GM23248 (cell line): Measurements from ENCODE around the gene EIF4A3. TPM values are rescaled to one million over a fixed set of nuclear protein-coding genes. Genes with fewer than 3 reads are reported as not detected.

Source experiments
- DNase-seq: peaks from one replicate; pipeline ENCODE4 v3.0.0-alpha.2; 2015
- H2AFZ ChIP-seq: fragments of 200-600 bp; sonication (generic); 2 replicates; pipeline ENCODE4 v1.6.1; 2016; ENCODE audit warnings: antibody characterized with exemption
- H3F3A ChIP-seq: fragments of 200-600 bp; sonication (generic); 2 replicates; pipeline ENCODE4 v1.6.1; 2016; ENCODE audit warnings: mild to moderate bottlenecking, antibody characterized with exemption, mixed run types; ENCODE audit not compliant: insufficient read depth
- H3K27ac ChIP-seq: fragments of 200-600 bp; sonication (generic); 2 replicates; pipeline ENCODE4 v1.5.1; 2016; ENCODE audit warnings: mild to moderate bottlenecking
- H3K27me3 ChIP-seq: fragments of 200-600 bp; sonication (generic); replicated peaks from 2 replicates; pipeline ENCODE4 v1.6.1; 2016; ENCODE audit warnings: mild to moderate bottlenecking; ENCODE audit not compliant: insufficient read depth
- H3K36me3 ChIP-seq: fragments of 200-600 bp; sonication (generic); 2 replicates; pipeline ENCODE4 v1.6.1; 2016; ENCODE audit warnings: low read depth, mild to moderate bottlenecking
- H3K4me1 ChIP-seq: fragments of 200-600 bp; sonication (generic); 2 replicates; pipeline ENCODE4 v1.6.1; 2016; ENCODE audit warnings: mild to moderate bottlenecking; ENCODE audit not compliant: insufficient read depth
- H3K4me2 ChIP-seq: fragments of 200-600 bp; sonication (generic); one replicate; pipeline ENCODE4 v1.6.1; 2016; ENCODE audit warnings: mild to moderate bottlenecking; ENCODE audit not compliant: unreplicated experiment
- H3K4me3 ChIP-seq: fragments of 200-600 bp; sonication (generic); 2 replicates; pipeline ENCODE4 v1.5.1; 2016; ENCODE audit warnings: mild to moderate bottlenecking
- H3K79me2 ChIP-seq: fragments of 200-600 bp; sonication (generic); 2 replicates; pipeline ENCODE4 v1.6.1; 2016; ENCODE audit warnings: mild to moderate bottlenecking; ENCODE audit not compliant: insufficient read depth
- H3K9ac ChIP-seq: fragments of 200-600 bp; sonication (generic); 2 replicates; pipeline ENCODE4 v1.6.1; 2016; ENCODE audit warnings: mild to moderate bottlenecking
- H3K9me2 ChIP-seq: fragments of 200-600 bp; sonication (generic); 2 replicates; pipeline ENCODE4 v1.6.1; 2016; ENCODE audit warnings: mixed run types, mild to moderate bottlenecking, moderate library complexity; ENCODE audit not compliant: insufficient read depth
- H3K9me3 ChIP-seq: fragments of 200-600 bp; sonication (generic); one replicate; pipeline ENCODE4 v1.6.1; 2017; ENCODE audit warnings: low read depth
- H4K20me1 ChIP-seq: fragments of 200-600 bp; sonication (generic); 2 replicates; pipeline ENCODE4 v1.6.0; 2016; ENCODE audit not compliant: insufficient read depth
- EZH2 ChIP-seq: fragments of 200-600 bp; sonication (generic); IDR thresholded peaks from 2 replicates; pipeline ENCODE4 v1.6.1; 2018; ENCODE audit warnings: antibody characterized with exemption, mild to moderate bottlenecking; ENCODE audit not compliant: insufficient read depth, poor library complexity, severe bottlenecking
- EZH2phosphoT487 ChIP-seq: fragments of 200-600 bp; sonication (generic); IDR thresholded peaks from 2 replicates; pipeline ENCODE4 v1.6.1; 2018; ENCODE audit warnings: antibody characterized with exemption, moderate library complexity, mild to moderate bottlenecking, low read depth; ENCODE audit not compliant: insufficient read depth
- WGBS, 2 experiments: methylation state at CpG; one replicate each; pipeline ENCODE4 v1.1.6; 2015 to 2017; ENCODE audit warnings: low lambda C conversion rate in 2 of 2, low coverage in 1 of 2; ENCODE audit errors: missing lambda C conversion rate in 2 of 2; 5-methylcytosine and 5-hydroxymethylcytosine counted together
- in situ Hi-C: fragments of 300-500 bp; cut with MboI; formaldehyde crosslinking; loops from 2 replicates; pipeline ENCODE4 v1.15.0; 2020
- polyA plus RNA-seq: library from polyadenylated mRNA; unstranded; fragments of >200 nt; fragmentation: Nextera tagmentation; extraction: Ambion mirVana; gene quantifications from 2 replicates; pipeline ENCODE4 v1.2.1, GENCODE V29; 2016
- total RNA-seq: library from RNA; depleted of rRNA; stranded (reverse); fragments of >200 nt; shearing (Covaris generic); gene quantifications from 2 replicates; pipeline ENCODE4 v1.2.3, GENCODE V29; 2014

Gene EIF4A3
- total and polyA plus RNA-seq, 2 experiments from 2014 or later: 75.1 to 129 TPM

DNA sequence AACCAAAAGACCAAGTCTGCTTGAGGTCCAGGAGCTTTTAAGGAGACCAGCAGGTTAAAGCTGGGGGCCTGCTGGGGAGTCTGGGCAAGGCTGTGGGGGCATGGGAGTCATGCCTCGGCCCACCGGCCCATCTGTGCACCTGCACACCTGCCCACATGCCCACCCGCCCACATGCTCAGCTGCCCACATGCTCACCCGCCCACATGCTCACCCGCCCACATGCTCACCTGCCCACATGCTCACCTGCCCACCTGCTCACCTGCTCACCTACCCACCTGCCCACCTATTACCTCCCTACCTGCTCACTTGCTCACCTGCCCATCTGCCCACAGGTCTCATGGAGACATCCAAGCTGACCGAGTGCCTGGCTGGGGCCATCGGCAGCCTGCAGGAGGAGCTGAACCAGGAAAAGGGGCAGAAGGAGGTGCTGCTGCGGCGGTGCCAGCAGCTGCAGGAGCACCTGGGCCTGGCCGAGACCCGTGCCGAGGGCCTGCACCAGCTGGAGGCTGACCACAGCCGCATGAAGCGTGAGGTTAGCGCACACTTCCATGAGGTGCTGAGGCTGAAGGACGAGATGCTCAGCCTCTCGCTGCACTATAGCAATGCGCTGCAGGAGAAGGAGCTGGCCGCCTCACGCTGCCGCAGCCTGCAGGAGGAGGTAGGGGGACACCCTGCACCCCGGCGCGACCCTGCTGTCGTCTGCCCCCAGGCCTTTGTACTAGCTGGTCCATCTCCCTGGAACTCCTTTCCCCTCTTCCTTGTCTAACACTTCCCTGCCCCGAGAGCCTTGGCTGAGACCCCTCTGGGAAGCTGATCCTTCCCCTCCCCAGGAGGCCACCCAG, 36.9 kb upstream of the EIF4A3 start:
- H3K9me3 ChIP-seq: no peaks in the 10 kb centered on the region
- 79 to 86% methylated on average over 24 to 25 of the region's 26 CpGs for WGBS, 2 experiments
- H3K4me2 ChIP-seq: no peak overlapping the region
- TF ChIP-seq EZH2 (no peak), EZH2phosphoT487 (no peak)
- H3K4me1 ChIP-seq: peaks cover 13% of the 10 kb centered on the region
- no peak overlapping the region for H3K9ac ChIP-seq
- H3K27ac ChIP-seq: no peak overlapping the region
- no peak for DNase-seq
- H3K36me3 ChIP-seq: no peaks in the 10 kb centered on the region
- no peaks in the 10 kb centered on the region for H4K20me1 ChIP-seq
- H3K27me3 ChIP-seq: 0 out of 2 replicates have a peak, but pooled peaks cover 4% of the 10 kb centered on the region
- in situ Hi-C loops: no loop called here
- H3K4me3 ChIP-seq: no peak overlapping the region
- no peaks in the 10 kb centered on the region for H3K9me2 ChIP-seq
- H3F3A ChIP-seq: peaks cover 3% of the 10 kb centered on the region; the same call in 1 of the 2 replicates
- H2AFZ ChIP-seq: no peak overlapping the region
- H3K79me2 ChIP-seq: no peaks in the 10 kb centered on the region

DNA sequence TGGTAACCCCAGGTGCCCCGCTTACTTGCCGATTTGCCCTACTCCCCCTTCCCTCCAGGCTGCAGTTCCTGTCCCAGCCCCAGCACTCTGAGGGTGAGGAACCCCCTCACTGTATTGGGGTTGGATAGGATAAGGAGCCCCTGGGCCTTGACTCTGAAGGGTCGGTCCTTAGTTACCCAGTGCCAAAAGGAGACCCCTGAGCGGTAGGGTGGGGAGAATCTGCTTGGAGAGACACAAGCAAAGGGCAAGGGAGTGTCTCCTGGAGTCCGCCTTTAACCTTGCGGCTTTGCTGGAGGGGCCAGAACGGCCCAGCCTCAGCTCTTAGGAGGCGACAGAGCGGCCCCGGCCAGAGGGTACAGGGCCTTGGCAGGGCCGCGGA, 35.9 kb upstream of the EIF4A3 start:
- no peaks in the 10 kb centered on the region for H3K9me2 ChIP-seq
- H4K20me1 ChIP-seq: no peaks in the 10 kb centered on the region
- peaks cover 3% of the 10 kb centered on the region; the same call in 1 of the 2 replicates for H3F3A ChIP-seq
- no peak overlapping the region for H2AFZ ChIP-seq
- 80 to 88% methylated on average over 12 of the region's 12 CpGs for WGBS, 2 experiments
- no peak overlapping the region for H3K4me3 ChIP-seq
- H3K4me2 ChIP-seq: no peak overlapping the region
- H3K9me3 ChIP-seq: no peaks in the 10 kb centered on the region
- no peak overlapping the region for H3K9ac ChIP-seq
- TF ChIP-seq EZH2: no peak
- TF ChIP-seq EZH2phosphoT487: no peak
- DNase-seq: no peak
- no peak overlapping the region for H3K27ac ChIP-seq
- no peaks in the 10 kb centered on the region for H3K36me3 ChIP-seq
- in situ Hi-C loops: no loop called here
- 0 out of 2 replicates have a peak, but pooled peaks cover 5% of the 10 kb centered on the region for H3K27me3 ChIP-seq
- H3K4me1 ChIP-seq: peaks cover 11% of the 10 kb centered on the region
- no peaks in the 10 kb centered on the region for H3K79me2 ChIP-seq

DNA sequence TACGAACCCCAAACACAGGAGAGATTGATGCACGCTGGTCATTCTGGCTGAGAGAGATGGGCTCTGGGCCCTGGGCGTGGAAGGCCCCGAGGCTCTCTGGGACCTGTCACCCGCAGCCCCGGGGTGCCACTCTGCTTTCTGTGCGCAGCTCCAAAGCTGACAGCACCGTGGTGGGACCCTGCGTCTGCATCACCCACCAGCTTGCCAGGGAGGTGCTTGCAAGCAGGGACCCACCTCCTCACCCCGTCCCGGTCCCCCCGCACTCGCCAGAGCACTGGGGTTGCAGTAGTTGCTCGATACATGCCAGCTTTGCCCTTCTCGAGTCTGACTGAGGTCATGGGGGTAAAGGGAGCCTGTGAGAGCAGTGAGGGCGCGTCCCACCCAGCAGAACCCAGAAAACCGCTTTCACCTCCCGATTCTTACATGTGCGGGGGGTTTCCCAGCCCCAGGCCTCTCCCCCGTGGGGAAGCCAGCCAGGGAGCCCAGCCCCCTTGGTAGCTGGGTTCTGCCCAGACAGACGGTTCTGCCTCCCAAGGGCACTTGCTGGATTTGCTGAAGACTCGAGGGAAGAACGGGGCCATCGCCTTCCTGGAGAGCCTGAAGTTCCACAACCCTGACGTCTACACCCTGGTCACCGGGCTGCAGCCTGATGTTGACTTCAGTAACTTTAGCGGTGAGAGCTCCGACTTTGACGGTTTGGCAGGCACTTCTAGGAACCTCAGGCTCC, 35.4 kb upstream of the EIF4A3 start:
- no peak for TF ChIP-seq EZH2
- TF ChIP-seq EZH2phosphoT487: no peak
- 79 to 82% methylated on average over 29 to 30 of the region's 30 CpGs for WGBS, 2 experiments
- H3F3A ChIP-seq: peaks cover 2% of the 10 kb centered on the region; the same call in 1 of the 2 replicates
- no peak overlapping the region for H3K27ac ChIP-seq
- H3K79me2 ChIP-seq: no peaks in the 10 kb centered on the region
- no peak overlapping the region for H3K4me3 ChIP-seq
- no peaks in the 10 kb centered on the region for H3K9me2 ChIP-seq
- no peaks in the 10 kb centered on the region for H3K36me3 ChIP-seq
- H3K9ac ChIP-seq: no peak overlapping the region
- no peak overlapping the region for H3K4me2 ChIP-seq
- no peaks in the 10 kb centered on the region for H3K9me3 ChIP-seq
- H3K27me3 ChIP-seq: 0 out of 2 replicates have a peak, but pooled peaks cover 5% of the 10 kb centered on the region
- no peaks in the 10 kb centered on the region for H4K20me1 ChIP-seq
- H2AFZ ChIP-seq: no peak overlapping the region
- in situ Hi-C loops: no loop called here
- H3K4me1 ChIP-seq: peaks cover 5% of the 10 kb centered on the region
- DNase-seq: no peak

DNA sequence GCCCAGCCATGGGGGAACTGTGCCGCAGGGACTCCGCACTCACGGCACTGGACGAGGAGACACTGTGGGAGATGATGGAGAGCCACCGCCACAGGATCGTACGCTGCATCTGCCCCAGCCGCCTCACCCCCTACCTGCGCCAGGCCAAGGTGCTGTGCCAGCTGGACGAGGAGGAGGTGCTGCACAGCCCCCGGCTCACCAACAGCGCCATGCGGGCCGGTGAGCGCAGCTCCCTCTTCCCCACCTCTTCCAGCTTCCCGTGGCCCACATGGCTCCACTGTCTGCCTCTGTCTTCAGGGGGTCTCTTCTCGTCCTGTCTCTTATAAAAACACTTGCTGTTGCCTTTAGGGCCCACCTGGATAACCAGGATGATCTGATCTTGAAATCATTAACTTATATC, 34.5 kb upstream of the EIF4A3 start:
- no peaks in the 10 kb centered on the region for H3K79me2 ChIP-seq
- no peaks in the 10 kb centered on the region for H3F3A ChIP-seq
- 0 out of 2 replicates have a peak, but pooled peaks cover 5% of the 10 kb centered on the region for H3K27me3 ChIP-seq
- WGBS, 2 experiments: 82 to 84% methylated on average over 16 to 17 of the region's 17 CpGs
- in situ Hi-C loops: no loop called here
- no peak for DNase-seq
- no peak overlapping the region for H3K27ac ChIP-seq
- no peaks in the 10 kb centered on the region for H3K9me2 ChIP-seq
- no peak overlapping the region for H2AFZ ChIP-seq
- no peak overlapping the region for H3K9ac ChIP-seq
- no peak overlapping the region for H3K4me3 ChIP-seq
- no peaks in the 10 kb centered on the region for H4K20me1 ChIP-seq
- no peaks in the 10 kb centered on the region for H3K4me1 ChIP-seq
- no peaks in the 10 kb centered on the region for H3K36me3 ChIP-seq
- H3K9me3 ChIP-seq: no peaks in the 10 kb centered on the region
- H3K4me2 ChIP-seq: no peak overlapping the region
- TF ChIP-seq EZH2phosphoT487 (no peak), EZH2 (no peak)
